A673 (cell line): ENCODE data around the gene ANKRD23. TPM values are rescaled to one million over a fixed set of nuclear protein-coding genes. Genes with fewer than 3 reads are reported as not detected.

Source experiments
- BruUV-seq: library from RNA; stranded (reverse); fragments of 400-500 nt; replicated peaks from 2 replicates; lab custom pipeline; 2021; lab: Mats Ljungman, UMichigan
- CTCF ChIA-PET: fragments of 300-600 bp; sonication (Branson Sonifier 250); formaldehyde crosslinking; loops from one replicate; lab custom pipeline; 2022; ENCODE audit warnings: antibody characterized with exemption; lab: Charles Lee
- POLR2A ChIA-PET: fragments of 300-600 bp; sonication (Branson Sonifier 250); formaldehyde crosslinking; loops from one replicate; lab custom pipeline; 2022; ENCODE audit warnings: antibody characterized with exemption; ENCODE audit not compliant: low non-redundant PET; lab: Charles Lee
- DNase-seq: peaks from one replicate; pipeline ENCODE4 v3.0.0-alpha.2; 2015; ENCODE audit warnings: low spot score
- H3K27ac ChIP-seq: fragments of 200-600 bp; sonication (generic); 2 replicates; pipeline ENCODE4 v1.5.1; 2016; ENCODE audit warnings: mixed run types, low read depth, mild to moderate bottlenecking, mixed read lengths, antibody characterized with exemption, low read length; ENCODE audit not compliant: poor library complexity, severe bottlenecking
- H3K27me3 ChIP-seq: fragments of 200-600 bp; sonication (generic); replicated peaks from 2 replicates; pipeline ENCODE4 v1.6.1; 2017; ENCODE audit warnings: mixed run types, low read depth, mild to moderate bottlenecking, mixed read lengths, antibody characterized with exemption, low read length; ENCODE audit not compliant: insufficient read depth, poor library complexity
- H3K36me3 ChIP-seq: fragments of 200-600 bp; sonication (generic); 2 replicates; pipeline ENCODE4 v1.6.1; 2016; ENCODE audit warnings: mixed run types, mild to moderate bottlenecking, mixed read lengths, antibody characterized with exemption, low read length; ENCODE audit not compliant: insufficient read depth, poor library complexity, severe bottlenecking
- H3K4me1 ChIP-seq: fragments of 200-600 bp; sonication (generic); 2 replicates; pipeline ENCODE4 v1.6.1; 2017; ENCODE audit warnings: mixed run types, mild to moderate bottlenecking, mixed read lengths, antibody characterized with exemption, low read length; ENCODE audit not compliant: insufficient read depth, poor library complexity, severe bottlenecking
- H3K4me3 ChIP-seq: fragments of 200-600 bp; sonication (generic); 2 replicates; pipeline ENCODE4 v1.5.1; 2016; ENCODE audit warnings: low read depth, mixed run types, mild to moderate bottlenecking, mixed read lengths, low read length; ENCODE audit not compliant: poor library complexity, severe bottlenecking
- H3K9me3 ChIP-seq: fragments of 200-600 bp; sonication (generic); 2 replicates; pipeline ENCODE4 v1.6.1; 2016; ENCODE audit warnings: mixed run types, low read depth, mild to moderate bottlenecking, mixed read lengths, antibody characterized with exemption, low read length; ENCODE audit not compliant: poor library complexity, severe bottlenecking
- CTCF ChIP-seq: fragments of 300-800, 200-600 bp; sonication (generic); conservative IDR thresholded peaks from 2 replicates; pipeline ENCODE4 v1.5.1; 2017; ENCODE audit warnings: low read depth, mild to moderate bottlenecking, antibody characterized with exemption, low read length, moderate library complexity, mixed read lengths
- EZH2 ChIP-seq: fragments of 200-600 bp; sonication (generic); IDR thresholded peaks from 2 replicates; pipeline ENCODE4 v1.6.1; 2017; ENCODE audit warnings: borderline replicate concordance, low read depth, mild to moderate bottlenecking, mixed read lengths, antibody characterized with exemption, low read length; ENCODE audit not compliant: poor library complexity, severe bottlenecking
- intact Hi-C: fragments of 100-400 bp; cut with micrococcal nuclease; formaldehyde crosslinking; loops from one replicate; pipeline ENCODE4 v1.10.0; 2022; ENCODE audit not compliant: unreplicated experiment
- total RNA-seq: library from RNA; stranded (reverse); gene quantifications from 2 replicates; pipeline ENCODE4 v1.2.3, GENCODE V29; 2021

The ANKRD23 gene
- total RNA-seq, 1 experiment from 2014 or later: 6.2 TPM

- no peak overlapping the region for H3K4me3 ChIP-seq
- POLR2A ChIA-PET: no interaction called here
- no peak for DNase-seq
- TF ChIP-seq CTCF (no peak), EZH2 (no peak)
- no peaks in the 10 kb centered on the region for H3K9me3 ChIP-seq
- no peak overlapping the region for H3K27ac ChIP-seq
- no peaks in the 10 kb centered on the region for H3K27me3 ChIP-seq
- H3K36me3 ChIP-seq: peaks cover 33% of the 10 kb centered on the region
- no TSS peak for BruUV-seq
- peaks cover 3% of the 10 kb centered on the region for H3K4me1 ChIP-seq
- intact Hi-C loops: no loop called here
- CTCF ChIA-PET: no interaction called here
These were observed 9.5 kb upstream of the ANKRD23 start for GRCh38 chr2:96853321-96853720.

- no TSS peak for BruUV-seq
- H3K4me1 ChIP-seq: peaks cover 3% of the 10 kb centered on the region
- H3K36me3 ChIP-seq: peaks cover 40% of the 10 kb centered on the region
- intact Hi-C loops: no loop called here
- H3K27me3 ChIP-seq: no peaks in the 10 kb centered on the region
- no peak for TF ChIP-seq EZH2
- no peak for TF ChIP-seq CTCF
- H3K27ac ChIP-seq: no peak overlapping the region
- ChIA-PET POLR2A (no interaction called here), CTCF (no interaction called here)
- H3K9me3 ChIP-seq: no peaks in the 10 kb centered on the region
- H3K4me3 ChIP-seq: no peak overlapping the region
- no peak for DNase-seq
These were observed 8.8 kb upstream of the ANKRD23 start for GRCh38 chr2:96852667-96853066.

GRCh38 chr2:96848264-96848663 lies 4.4 kb upstream of the ANKRD23 start:
- POLR2A ChIA-PET: no interaction called here

More at GRCh38 chr2:96848264-96848663, 4.4 kb upstream of the ANKRD23 start:
- peaks cover 41% of the 10 kb centered on the region for H3K36me3 ChIP-seq
- H3K9me3 ChIP-seq: no peaks in the 10 kb centered on the region
- no peak overlapping the region for H3K4me3 ChIP-seq
- no peaks in the 10 kb centered on the region for H3K4me1 ChIP-seq
- DNase-seq: no peak
- H3K27ac ChIP-seq: no peak overlapping the region
- intact Hi-C loops: no loop called here
- no peaks in the 10 kb centered on the region for H3K27me3 ChIP-seq
- CTCF ChIA-PET: no interaction called here
- BruUV-seq: no TSS peak
- TF ChIP-seq CTCF (no peak), EZH2 (no peak)
